HEK293T (cell line): ENCODE measurements around the gene GOLGA6A.

Experiments used
- CTCF ChIA-PET: fragments of 350-600 bp; formaldehyde crosslinking; extraction: SDS; loops from one replicate; lab custom pipeline; 2021; ENCODE audit warnings: antibody characterized with exemption, inconsistent platforms; lab: Yijun Ruan, JAX
- POLR2A ChIA-PET: fragments of 350-600 bp; formaldehyde crosslinking; extraction: SDS; loops from one replicate; lab custom pipeline; 2020; ENCODE audit warnings: antibody characterized with exemption, inconsistent platforms; lab: Yijun Ruan, JAX
- DNase-seq: peaks from one replicate; pipeline ENCODE4 v3.0.0; 2012; ENCODE audit warnings: mixed read lengths; ENCODE audit errors: extremely low spot score
- ARNT ChIP-seq: fragments of 450-650 bp; IDR thresholded peaks from 2 replicates; pipeline ENCODE4 v1.6.1; 2017; ENCODE audit warnings: mild to moderate bottlenecking
- CTBP1 ChIP-seq: fragments of 450-650 bp; IDR thresholded peaks from 2 replicates; pipeline ENCODE4 v1.6.1; 2016; ENCODE audit warnings: borderline replicate concordance
- FOXA1 ChIP-seq: fragments of 450-650 bp; IDR thresholded peaks from 2 replicates; pipeline ENCODE4 v1.6.1; 2016; ENCODE audit warnings: mild to moderate bottlenecking
- FOXK2 ChIP-seq: fragments of 450-650 bp; IDR thresholded peaks from 2 replicates; pipeline ENCODE4 v1.6.1; 2016; ENCODE audit warnings: mild to moderate bottlenecking
- FOXM1 ChIP-seq: fragments of 450-650 bp; IDR thresholded peaks from 2 replicates; pipeline ENCODE4 v1.6.1; 2017; ENCODE audit warnings: mild to moderate bottlenecking, borderline replicate concordance
- HDGF ChIP-seq: fragments of 450-650 bp; IDR thresholded peaks from 2 replicates; pipeline ENCODE4 v1.6.1; 2017; ENCODE audit warnings: antibody characterized with exemption, borderline replicate concordance
- LEF1 ChIP-seq: fragments of 450-650 bp; IDR thresholded peaks from 2 replicates; pipeline ENCODE4 v1.6.1; 2017; ENCODE audit warnings: mild to moderate bottlenecking, borderline replicate concordance
- NFRKB ChIP-seq: fragments of 450-650 bp; IDR thresholded peaks from 2 replicates; pipeline ENCODE4 v1.6.1; 2016; ENCODE audit warnings: mild to moderate bottlenecking, moderate library complexity
- SP1 ChIP-seq: fragments of 450-650 bp; IDR thresholded peaks from 2 replicates; pipeline ENCODE4 v1.6.1; 2017
- SUZ12 ChIP-seq: fragments of 450-650 bp; IDR thresholded peaks from 2 replicates; pipeline ENCODE4 v1.6.1; 2016; ENCODE audit warnings: mild to moderate bottlenecking
- TARDBP ChIP-seq: fragments of 450-650 bp; IDR thresholded peaks from 2 replicates; pipeline ENCODE4 v1.6.1; 2016

Gene GOLGA6A

DNA sequence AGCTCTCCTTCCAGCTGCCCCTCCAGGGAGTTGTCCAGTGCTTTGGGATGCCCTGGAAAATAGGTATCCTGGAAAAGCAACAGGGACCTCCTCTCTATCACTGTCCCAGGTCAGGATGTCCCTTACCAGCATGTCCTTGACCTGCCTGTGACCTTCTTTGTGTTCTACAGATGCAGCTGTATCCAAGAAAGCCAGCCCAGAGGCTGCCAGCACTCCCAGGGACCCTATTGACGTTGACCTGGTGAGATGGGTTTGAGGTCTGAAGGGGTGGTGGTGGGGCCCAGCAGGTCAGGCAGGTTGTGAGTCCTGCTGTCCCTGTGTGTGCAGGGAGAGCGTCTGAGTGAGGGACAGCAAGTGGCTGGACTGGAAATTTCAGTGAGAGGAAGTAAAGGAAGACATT lies 57.7 kb downstream of the GOLGA6A start:
- POLR2A ChIA-PET, result interaction anchor here (1.0 kb wide), 1 partner anchor 33 kb away, joined by 3 read pairs; no protein-coding TSS in a partner anchor

DNA sequence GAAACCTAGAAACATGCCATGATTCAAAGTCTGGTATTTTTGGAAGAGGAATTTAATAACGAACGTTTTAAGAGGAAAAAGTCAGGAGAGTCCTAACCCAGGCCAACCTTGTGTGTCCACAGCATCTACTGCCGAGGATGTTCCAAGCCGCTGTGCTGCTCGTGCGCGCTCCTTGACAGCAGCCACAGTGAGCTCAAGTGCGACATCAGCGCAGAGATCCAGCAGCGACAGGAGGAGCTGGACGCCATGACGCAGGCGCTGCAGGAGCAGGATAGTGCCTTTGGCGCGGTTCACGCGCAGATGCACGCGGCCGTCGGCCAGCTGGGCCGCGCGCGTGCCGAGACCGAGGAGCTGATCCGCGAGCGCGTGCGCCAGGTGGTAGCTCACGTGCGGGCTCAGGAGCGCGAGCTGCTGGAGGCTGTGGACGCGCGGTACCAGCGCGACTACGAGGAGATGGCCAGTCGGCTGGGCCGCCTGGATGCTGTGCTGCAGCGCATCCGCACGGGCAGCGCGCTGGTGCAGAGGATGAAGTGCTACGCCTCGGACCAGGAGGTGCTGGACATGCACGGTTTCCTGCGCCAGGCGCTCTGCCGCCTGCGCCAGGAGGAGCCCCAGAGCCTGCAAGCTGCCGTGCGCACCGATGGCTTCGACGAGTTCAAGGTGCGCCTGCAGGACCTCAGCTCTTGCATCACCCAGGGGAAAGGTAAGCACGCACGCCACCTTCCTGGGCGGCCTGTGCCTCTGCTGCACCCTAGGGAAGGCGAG lies 59.5 kb downstream of the GOLGA6A start:
- CTCF ChIA-PET, result no interaction called here
- no peak for TF ChIP-seq SUZ12
- TF ChIP-seq TARDBP, result no peak
- TF ChIP-seq FOXK2, result no peak
- no peak for TF ChIP-seq LEF1
- TF ChIP-seq FOXM1, result no peak
- no peak for TF ChIP-seq FOXA1
- TF ChIP-seq SP1, result no peak
- TF ChIP-seq CTBP1, result no peak
- no peak for TF ChIP-seq ARNT
- no peak for DNase-seq
- POLR2A ChIA-PET, result no interaction called here

More for the DNA sequence above, 57.7 kb downstream of the GOLGA6A start:
- CTCF ChIA-PET, result no interaction called here
- no peak for TF ChIP-seq TARDBP
- no peak for TF ChIP-seq NFRKB
- no peak for TF ChIP-seq FOXA1
- TF ChIP-seq HDGF, result no peak
- no peak for TF ChIP-seq LEF1
- no peak for DNase-seq
